Inferior parietal cortex (tissue), 1 donor: ENCODE data around the gene CTTNBP2NL.
"Not testable (repeated sequence)": the region's sequence is repeated elsewhere in the genome, so short reads cannot be mapped to it uniquely, and the experiment has no call there.

ENCODE experiments used
- DNase-seq: peaks from one replicate; pipeline ENCODE4 v3.0.0-alpha.2; 2016; ENCODE audit errors: extremely low spot score

Gene CTTNBP2NL

GRCh38 chr1:112418099-112418892 lies 22.3 kb downstream of the CTTNBP2NL start:
- DNase-seq: no peak

DNA sequence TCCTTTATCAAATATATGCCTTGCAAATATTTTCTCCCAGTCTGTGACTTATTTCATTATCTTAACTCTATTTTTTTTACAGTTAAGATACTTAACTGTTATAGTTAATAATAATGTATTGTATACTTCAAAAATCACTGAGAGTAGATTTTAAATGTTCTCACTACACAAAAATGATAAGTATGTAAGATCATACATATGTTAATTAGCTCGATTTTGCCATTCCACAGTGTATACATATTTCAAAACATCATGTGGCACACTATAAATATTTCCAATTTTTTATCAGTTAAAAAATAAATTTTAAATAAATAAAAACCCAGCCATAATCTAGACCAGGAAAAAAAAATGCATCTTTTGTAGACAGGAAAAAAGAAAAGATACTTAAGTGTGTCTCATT lies 27.2 kb downstream of the CTTNBP2NL start:
- DNase-seq: no peak

DNA sequence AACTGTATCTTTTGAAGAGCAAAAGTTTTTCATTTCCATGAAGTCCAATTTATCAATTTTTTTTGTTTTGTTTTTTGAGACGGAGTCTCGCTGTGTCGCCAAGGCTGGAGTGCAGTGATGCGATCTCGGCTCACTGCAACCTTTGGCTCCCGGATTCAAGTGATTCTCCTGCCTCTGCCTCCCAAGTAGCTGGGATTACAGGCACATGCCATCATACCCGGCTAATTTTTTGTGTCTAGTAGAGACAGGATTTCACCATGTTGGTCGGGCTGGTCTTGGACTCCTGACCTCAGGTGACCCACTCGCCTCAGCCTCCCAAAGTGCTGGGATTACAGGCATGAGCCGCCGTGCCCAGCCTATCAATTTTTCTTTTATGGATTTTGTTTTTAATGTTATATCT lies 27.7 kb downstream of the CTTNBP2NL start:
- not testable (repeated sequence) for DNase-seq

- no peak for DNase-seq
Observed at GRCh38 chr1:112429749-112430148, 33.7 kb downstream of the CTTNBP2NL start.

DNA sequence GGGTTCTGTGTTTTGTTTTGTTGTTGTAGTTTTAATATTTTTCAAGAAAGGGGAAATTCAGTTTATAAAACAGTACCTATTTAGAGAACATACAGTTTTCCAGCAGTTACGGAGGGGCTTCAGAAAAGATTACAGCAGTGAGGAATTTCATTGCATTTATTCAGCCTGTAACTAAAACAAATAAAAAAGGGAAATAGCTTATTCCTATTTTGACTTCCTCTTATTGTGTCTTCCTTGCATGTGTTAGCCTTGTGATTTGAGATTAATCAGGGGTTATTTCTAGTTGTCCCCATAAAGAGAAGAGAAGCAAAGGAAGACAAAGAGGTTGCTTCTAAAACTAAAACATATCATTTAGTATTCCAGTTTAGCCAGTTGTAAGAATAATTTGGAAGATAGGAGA lies 35.0 kb downstream of the CTTNBP2NL start:
- no peak for DNase-seq

DNA sequence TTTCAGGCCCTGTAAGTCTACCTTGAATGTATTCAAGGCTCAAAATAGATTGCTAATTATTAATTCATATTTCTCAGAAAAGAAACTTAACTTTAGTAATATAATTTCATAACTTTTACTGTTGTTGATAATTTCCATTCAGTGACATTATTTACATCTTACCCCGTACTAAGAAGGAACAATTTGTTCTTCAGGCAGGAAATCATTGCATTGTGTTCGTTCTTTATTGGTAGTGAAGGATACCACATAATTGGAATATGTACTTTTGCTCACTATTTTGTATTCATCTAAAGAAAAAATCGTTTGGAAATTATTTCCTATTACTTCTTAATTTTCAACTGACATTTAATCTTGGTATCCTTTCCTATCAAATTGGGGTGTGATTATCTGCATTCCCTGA lies 39.4 kb downstream of the CTTNBP2NL start:
- DNase-seq: no peak

- DNase-seq: no peak
Observed at GRCh38 chr1:112436384-112437156, 40.6 kb downstream of the CTTNBP2NL start.

DNA sequence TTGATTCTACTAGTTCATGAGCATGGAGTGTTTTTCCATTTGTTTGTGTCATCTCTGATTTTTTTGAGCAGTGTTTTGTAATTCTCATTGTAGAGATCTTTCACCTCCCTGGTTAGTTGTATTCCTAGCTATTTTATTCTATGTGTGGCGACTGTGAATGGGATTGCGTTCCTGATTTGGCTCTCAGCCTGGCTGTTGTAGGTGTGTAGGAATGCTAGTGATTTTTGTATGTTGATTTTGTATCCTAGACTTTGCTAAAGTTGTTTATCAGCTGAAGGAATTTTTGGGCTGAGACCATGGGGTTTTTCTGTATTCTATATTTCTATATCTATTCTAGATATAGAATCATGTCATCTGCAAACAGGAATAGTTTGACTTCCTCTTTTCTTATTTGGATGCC lies 42.1 kb downstream of the CTTNBP2NL start:
- not testable (repeated sequence) for DNase-seq

DNA sequence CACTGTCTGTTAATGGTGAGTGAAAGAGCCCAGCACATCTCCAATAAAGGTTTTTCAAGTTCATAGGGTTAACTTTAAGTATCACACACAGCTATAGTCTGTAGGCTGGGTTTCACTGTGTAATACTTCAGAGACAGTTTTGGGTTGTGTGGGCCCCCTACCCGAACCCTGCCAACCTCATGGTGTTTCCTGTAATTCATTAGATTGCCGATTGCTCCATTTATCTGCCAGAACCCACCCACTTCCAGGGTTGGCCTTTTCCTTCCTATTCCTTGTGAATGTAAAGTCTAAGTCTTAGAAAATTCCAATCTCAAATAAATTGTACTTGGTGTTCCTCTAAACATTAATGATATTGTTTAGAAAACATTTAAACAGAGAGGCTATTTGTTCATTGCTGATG lies 43.6 kb downstream of the CTTNBP2NL start:
- no peak for DNase-seq

GRCh38 chr1:112440574-112440973 lies 44.6 kb downstream of the CTTNBP2NL start:
- no peak for DNase-seq

DNA sequence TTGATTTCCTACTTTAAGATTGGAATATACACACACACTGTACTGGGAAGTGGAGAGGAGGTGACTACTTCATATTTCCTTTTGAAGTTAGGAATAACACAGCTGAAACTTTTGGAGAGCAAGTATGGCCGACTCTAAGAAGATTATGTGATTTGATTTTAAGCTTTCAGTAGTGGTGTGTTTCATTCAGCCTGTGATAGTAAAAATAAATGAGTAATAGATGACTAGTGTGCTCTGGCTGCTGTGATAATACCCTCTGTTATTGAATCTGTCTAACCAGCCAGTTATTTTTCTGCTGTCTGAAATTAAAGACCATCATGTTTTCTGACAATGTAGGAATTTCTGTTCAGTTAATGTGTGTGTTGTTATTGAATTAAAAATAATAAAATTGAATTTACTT lies 48.3 kb downstream of the CTTNBP2NL start:
- no peak for DNase-seq

DNA sequence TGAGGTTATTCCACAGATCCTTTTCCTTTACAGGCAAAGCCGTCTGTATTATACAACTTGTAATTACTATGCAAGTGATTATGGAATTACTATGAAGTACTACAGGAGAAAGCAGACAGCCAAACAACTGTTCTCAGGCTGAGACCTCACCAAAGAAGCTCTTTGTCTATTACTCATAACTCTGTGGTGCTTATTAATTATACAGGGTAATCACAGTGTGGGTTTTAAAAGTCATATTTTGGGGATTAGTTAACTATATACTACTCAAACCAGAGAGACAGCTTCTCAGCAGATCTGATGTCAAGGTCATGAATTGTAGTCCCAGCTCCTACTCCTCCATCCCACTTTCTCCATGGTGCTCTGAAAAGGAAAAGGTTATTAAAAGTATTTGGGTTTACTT lies 49.6 kb downstream of the CTTNBP2NL start:
- DNase-seq: no peak

DNA sequence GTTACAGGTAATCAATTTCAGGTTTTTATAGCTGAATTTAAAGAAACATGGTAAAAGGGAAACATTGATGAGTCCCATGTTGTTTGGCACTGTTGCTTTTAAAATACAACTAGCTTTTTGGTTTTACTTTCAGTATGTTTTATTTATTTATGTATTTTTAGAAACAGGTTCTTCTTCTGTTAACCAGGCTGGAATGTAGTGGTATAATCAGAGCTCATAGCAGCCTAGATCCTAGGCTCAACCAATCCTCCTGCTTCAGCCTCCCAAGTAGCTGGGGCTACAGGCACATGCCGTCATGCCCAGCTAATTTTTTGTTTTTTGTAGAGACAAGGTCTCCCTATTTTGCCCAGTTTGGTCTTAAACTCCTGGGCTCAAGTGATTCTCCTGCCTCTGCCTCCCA lies 50.4 kb downstream of the CTTNBP2NL start:
- no peak for DNase-seq

GRCh38 chr1:112448904-112449629 lies 53.1 kb downstream of the CTTNBP2NL start:
- DNase-seq: no peak

- DNase-seq: no peak
Observed at GRCh38 chr1:112449630-112449983, 53.6 kb downstream of the CTTNBP2NL start.

GRCh38 chr1:112450773-112451172 lies 54.8 kb downstream of the CTTNBP2NL start:
- no peak for DNase-seq

DNA sequence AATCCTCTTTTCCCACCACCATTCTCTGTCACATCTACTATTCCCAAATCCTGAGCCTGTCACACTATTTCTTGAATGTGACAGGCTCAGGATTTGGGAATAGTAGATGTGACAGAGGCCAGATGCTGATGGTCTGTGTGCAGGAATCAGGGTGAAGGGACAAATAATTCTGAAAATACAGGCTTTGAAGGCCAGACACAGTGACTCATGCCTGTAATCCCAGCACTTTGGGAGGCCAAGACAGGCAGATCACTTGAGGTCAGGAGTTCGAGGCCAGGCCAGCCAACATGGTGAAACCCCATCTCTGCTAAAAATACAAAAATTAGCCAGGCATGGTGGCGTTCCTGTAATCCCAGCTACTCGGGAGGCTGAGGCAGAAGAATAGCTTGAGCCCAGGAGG lies 55.3 kb downstream of the CTTNBP2NL start:
- DNase-seq: not testable (repeated sequence)

DNA sequence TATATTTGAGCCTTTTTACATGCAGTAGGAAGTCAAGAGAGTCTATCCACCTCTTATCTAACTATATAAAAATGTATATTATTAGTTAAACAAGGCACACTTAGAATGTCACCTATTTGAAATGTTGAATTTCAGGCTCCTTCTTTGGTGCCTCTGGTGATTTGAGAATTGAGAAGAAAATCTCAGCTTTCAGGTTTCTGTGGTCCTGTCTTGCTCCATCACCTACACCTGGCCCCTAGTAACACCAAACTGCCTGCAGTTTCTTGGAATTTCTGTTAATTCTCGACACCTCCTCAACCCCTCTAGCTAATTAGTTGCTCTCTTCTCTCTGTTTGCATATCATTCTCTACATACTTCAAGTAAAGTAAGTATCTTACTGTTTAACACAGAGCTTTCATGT lies 57.9 kb downstream of the CTTNBP2NL start:
- no peak for DNase-seq

DNA sequence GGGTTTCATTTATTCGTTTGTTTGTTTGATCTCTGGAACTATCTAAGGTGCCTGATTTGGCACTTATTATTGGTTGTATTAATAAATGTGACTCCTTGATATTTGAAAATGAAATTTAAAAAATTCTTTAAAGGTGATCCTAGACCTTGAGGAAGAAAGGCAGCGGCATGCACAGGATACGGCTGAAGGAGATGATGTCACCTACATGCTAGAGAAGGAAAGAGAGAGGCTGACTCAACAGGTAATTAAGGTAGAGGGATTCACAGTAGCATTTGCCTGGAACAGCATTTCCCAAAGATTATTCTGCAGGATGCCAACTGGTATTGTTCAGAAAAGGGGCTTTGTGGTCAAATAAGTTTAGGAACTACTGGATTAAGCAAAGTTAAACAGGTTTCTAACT lies 58.3 kb downstream of the CTTNBP2NL start:
- DNase-seq: no peak

- no peak for DNase-seq
Observed at GRCh38 chr1:112457241-112457640, 61.2 kb downstream of the CTTNBP2NL start.

- DNase-seq: no peak
Observed at GRCh38 chr1:112457955-112458354, 61.9 kb downstream of the CTTNBP2NL start.

DNA sequence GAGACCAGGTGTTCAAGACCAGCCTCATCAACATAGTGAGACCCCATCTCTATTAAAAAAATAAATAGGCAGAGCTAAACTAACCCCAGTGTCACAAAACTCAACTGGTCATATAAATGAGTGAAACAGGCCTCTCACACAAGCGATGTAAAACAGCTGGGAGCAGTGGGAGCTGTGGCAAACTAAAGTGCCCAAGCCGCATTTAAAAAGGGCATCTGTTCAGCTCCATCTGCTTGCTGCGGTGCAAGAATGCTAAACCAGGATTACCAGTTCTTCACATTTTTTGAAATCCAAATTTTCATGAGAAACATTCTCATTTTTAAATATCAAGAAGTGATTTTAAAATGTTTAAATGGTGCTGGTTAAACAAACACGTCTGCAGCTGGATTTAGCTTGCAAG lies 62.7 kb downstream of the CTTNBP2NL start:
- DNase-seq: no peak

DNA sequence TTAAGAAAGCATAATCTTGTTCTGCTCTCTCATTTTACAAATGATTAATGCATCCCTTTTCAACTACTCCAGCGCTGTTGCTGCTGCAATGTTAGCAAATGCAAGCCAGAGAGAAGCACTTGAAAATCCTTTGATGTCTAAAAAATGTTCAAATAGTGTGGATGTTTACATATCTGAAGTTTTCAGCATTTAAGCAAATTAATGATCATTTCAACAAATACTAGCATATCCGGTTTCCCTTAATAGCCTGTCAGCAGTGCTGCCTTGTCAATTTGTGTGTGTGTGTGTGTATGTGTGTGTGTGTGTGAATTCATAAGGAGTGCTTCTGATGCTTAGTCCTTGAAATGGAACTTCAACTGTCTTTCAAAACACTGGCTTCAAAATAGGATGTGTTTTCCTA lies 64.6 kb downstream of the CTTNBP2NL start:
- no peak for DNase-seq
